ENCODE results near the gene KAT7. TPM values are rescaled to one million over a fixed set of nuclear protein-coding genes. Genes with fewer than 3 reads are reported as not detected.

KAT7 gene
- total and polyA plus RNA-seq, 2 of the 8 experiments (the other 6 are each of a cell fraction or from before 2014, with no cell fraction given): 90.9 to 139 TPM

DNA sequence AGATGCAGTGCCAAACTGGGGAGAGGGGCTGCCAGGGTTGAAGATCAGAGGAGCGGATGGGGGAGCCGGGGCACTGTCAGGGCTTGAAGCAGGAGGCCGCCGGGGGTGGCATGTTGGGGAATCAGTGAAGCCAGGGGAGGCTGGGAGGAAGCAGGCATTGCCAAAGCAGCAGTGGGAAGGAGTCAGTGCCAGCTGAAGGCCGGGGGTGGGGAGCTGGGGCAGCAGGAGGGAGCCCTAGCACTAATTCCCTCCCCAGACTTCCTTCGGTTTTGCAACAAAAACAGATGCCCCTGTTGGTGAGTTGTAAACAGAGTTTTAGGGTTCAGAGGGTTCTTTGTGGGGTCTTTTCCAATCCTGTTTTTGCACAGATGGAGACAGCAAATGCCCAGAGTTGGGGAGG is 70.3 kb downstream of the KAT7 start:
- no peak overlapping the region for H2BK12ac ChIP-seq (ENCODE audit: low read depth, low read length)
- no peak overlapping the region for H3K27ac ChIP-seq (ENCODE audit: low read depth, low read length)
- peaks cover 0 to 2% of the 10 kb centered on the region in 2 experiments for H4K20me1 ChIP-seq (replicated peaks in 1 of 2; ENCODE audit: control insufficient read depth in 1 of 2, insufficient read depth in 2 of 2, low read length in 2 of 2)
- ChIA-PET CTCF (ENCODE audit: partially characterized antibody) (interaction anchor here (3.4 to 26.5 kb wide), 5 partner anchors 18 to 132 kb away, joined by 10 to 547 read pairs (median 51); partner anchors contain the start of gene DLX3), POLR2A (ENCODE audit: partially characterized antibody) (interaction anchor here (1.0 kb wide), 1 partner anchor 136 kb away, joined by 3 read pairs; the partner anchor contains the start of gene DLX3)
- no peak overlapping the region for H3K4me2 ChIP-seq (ENCODE audit: insufficient read depth in 1 of 2, low read depth in 2 of 2, low read length in 2 of 2)
- H3K4me3 ChIP-seq (ENCODE audit: extremely low read depth in 1 of 4, insufficient read depth in 2 of 4, low read depth in 3 of 4, low read length in 4 of 4): no peak overlapping the region
- no peak overlapping the region for H3K9ac ChIP-seq (replicated peaks in 1 of 4; ENCODE audit: extremely low read depth in 1 of 4, low read depth in 3 of 4, low read length in 3 of 4)
- no peak overlapping the region for H3K14ac ChIP-seq (ENCODE audit: insufficient read length)
- H3K23me2 ChIP-seq (ENCODE audit: low read depth, low read length): no peaks in the 10 kb centered on the region
- no peak overlapping the region for H2BK120ac ChIP-seq (replicated peaks; ENCODE audit: low read depth, low read length)
- peaks cover 0 to 11% (median 5%) of the 10 kb centered on the region in 4 experiments; a peak in 4 of 7 replicates for H3K4me1 ChIP-seq (replicated peaks in 1 of 4; ENCODE audit: control insufficient read depth in 3 of 4, insufficient read depth in 4 of 4, low read length in 3 of 4)
- no peak overlapping the region for H3K56ac ChIP-seq (replicated peaks; ENCODE audit: insufficient read length, low read depth, low read length)
- no peak for DNase-seq (ENCODE audit: low read depth in 1 of 2, low spot score in 2 of 2)
- H3K27me3 ChIP-seq (replicated peaks in 1 of 4; ENCODE audit: control insufficient read depth in 3 of 4, extremely low read depth in 1 of 4, insufficient read depth in 3 of 4, low read length in 3 of 4): peaks cover 0 to 3% (median under 1%) of the 10 kb centered on the region in 4 experiments; a peak in 3 of 7 replicates
- H2BK20ac ChIP-seq (ENCODE audit: low read length): no peak overlapping the region
- H3K4ac ChIP-seq (replicated peaks; ENCODE audit: insufficient read length, low read depth, low read length): no peak overlapping the region
- H3K36me3 ChIP-seq (ENCODE audit: control insufficient read depth in 2 of 4, insufficient read depth in 4 of 4, low read length in 3 of 4): no peaks in the 10 kb centered on the region; a peak in 1 of 8 replicates
- H4K8ac ChIP-seq (ENCODE audit: extremely low read depth, insufficient read depth, low read length): no peak overlapping the region
- H2AK5ac ChIP-seq (ENCODE audit: low read depth, low read length): no peak overlapping the region
- no peaks in the 10 kb centered on the region for H3K9me3 ChIP-seq (ENCODE audit: insufficient read depth in 2 of 2, low read depth in 1 of 2, low read length in 1 of 2)
- no peak overlapping the region; the same call in 1 of the 2 replicates for H2BK15ac ChIP-seq (ENCODE audit: low read length)
- 80% methylated on average over 6 of the region's 6 CpGs; no CpG with 5 or more reads in 1 of the 2 experiments for WGBS, 2 experiments (ENCODE audit: extremely low coverage in 1 of 2, insufficient coverage in 1 of 2, insufficient read length in 1 of 2, insufficient replicate concordance in 2 of 2, low coverage in 1 of 2, low lambda C conversion rate in 2 of 2, missing lambda C conversion rate in 1 of 2)
- H4K91ac ChIP-seq (replicated peaks; ENCODE audit: insufficient read length, low read length): no peak overlapping the region
- no peak overlapping the region for H2AFZ ChIP-seq (ENCODE audit: low read length)
- H3K23ac ChIP-seq (ENCODE audit: insufficient read length): no peak overlapping the region
- no peak overlapping the region for H3K18ac ChIP-seq (ENCODE audit: extremely low read depth, low read length)
- no peak overlapping the region for H2BK5ac ChIP-seq (ENCODE audit: low read depth, low read length)
- H3K79me1 ChIP-seq (ENCODE audit: low read depth, low read length): no peaks in the 10 kb centered on the region
- H4K5ac ChIP-seq (ENCODE audit: insufficient read length, low read depth, low read length): no peak overlapping the region
- no peaks in the 10 kb centered on the region for H3K79me2 ChIP-seq (ENCODE audit: control insufficient read depth in 1 of 2, insufficient read depth in 2 of 2, low read length in 2 of 2)
- FAIRE-seq: no peak
- TF ChIP-seq, protein P1, sequence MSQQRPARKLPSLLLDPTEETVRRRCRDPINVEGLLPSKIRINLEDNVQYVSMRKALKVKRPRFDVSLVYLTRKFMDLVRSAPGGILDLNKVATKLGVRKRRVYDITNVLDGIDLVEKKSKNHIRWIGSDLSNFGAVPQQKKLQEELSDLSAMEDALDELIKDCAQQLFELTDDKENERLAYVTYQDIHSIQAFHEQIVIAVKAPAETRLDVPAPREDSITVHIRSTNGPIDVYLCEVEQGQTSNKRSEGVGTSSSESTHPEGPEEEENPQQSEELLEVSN (IDR thresholded peaks at IDR 0.05): no peak
- TF ChIP-seq PHF8 (conservative IDR thresholded peaks at IDR 0.05; ENCODE audit: low read depth, low read length) (no peak), YY1 (IDR thresholded peaks at IDR 0.05; ENCODE audit: low read depth, low read length) (no peak), RAD21 (IDR thresholded peaks at IDR 0.05 in 1 of 2, conservative IDR thresholded peaks at IDR 0.05 in 1 of 2; ENCODE audit: low read depth in 2 of 2, low read length in 2 of 2) (no peak), ASH2L (IDR thresholded peaks at IDR 0.05; ENCODE audit: low read length) (no peak), KDM1A (IDR thresholded peaks at IDR 0.05; ENCODE audit: borderline replicate concordance, low read length) (no peak), SIRT6 (IDR thresholded peaks at IDR 0.05; ENCODE audit: low read length) (no peak), RBBP5 (IDR thresholded peaks at IDR 0.05; ENCODE audit: borderline replicate concordance, low read depth, low read length) (no peak)
- TF ChIP-seq, protein P2, sequence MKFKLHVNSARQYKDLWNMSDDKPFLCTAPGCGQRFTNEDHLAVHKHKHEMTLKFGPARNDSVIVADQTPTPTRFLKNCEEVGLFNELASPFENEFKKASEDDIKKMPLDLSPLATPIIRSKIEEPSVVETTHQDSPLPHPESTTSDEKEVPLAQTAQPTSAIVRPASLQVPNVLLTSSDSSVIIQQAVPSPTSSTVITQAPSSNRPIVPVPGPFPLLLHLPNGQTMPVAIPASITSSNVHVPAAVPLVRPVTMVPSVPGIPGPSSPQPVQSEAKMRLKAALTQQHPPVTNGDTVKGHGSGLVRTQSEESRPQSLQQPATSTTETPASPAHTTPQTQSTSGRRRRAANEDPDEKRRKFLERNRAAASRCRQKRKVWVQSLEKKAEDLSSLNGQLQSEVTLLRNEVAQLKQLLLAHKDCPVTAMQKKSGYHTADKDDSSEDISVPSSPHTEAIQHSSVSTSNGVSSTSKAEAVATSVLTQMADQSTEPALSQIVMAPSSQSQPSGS (IDR thresholded peaks at IDR 0.05; ENCODE audit: low read length): no peak

Measured in H1 (cell line).